Stimulated activated CD4-positive, alpha-beta T cell treated with anti-CD3 and anti-CD28 coated beads, Interleukin-4, amount 100 ng/mL, for 4 hours (primary cell): Measurements from ENCODE around the gene PBX1.
A peak's percentile ranks its signal among the peaks of the same experiment; 100 is the strongest.
"Not testable (repeated sequence)": the region's sequence is repeated elsewhere in the genome, so short reads cannot be mapped to it uniquely, and the experiment has no call there.

ENCODE experiments used
- DNase-seq, 2 experiments: peaks; one replicate each; pipeline ENCODE4 v3.0.0-alpha.2; 2020

Gene PBX1

DNA sequence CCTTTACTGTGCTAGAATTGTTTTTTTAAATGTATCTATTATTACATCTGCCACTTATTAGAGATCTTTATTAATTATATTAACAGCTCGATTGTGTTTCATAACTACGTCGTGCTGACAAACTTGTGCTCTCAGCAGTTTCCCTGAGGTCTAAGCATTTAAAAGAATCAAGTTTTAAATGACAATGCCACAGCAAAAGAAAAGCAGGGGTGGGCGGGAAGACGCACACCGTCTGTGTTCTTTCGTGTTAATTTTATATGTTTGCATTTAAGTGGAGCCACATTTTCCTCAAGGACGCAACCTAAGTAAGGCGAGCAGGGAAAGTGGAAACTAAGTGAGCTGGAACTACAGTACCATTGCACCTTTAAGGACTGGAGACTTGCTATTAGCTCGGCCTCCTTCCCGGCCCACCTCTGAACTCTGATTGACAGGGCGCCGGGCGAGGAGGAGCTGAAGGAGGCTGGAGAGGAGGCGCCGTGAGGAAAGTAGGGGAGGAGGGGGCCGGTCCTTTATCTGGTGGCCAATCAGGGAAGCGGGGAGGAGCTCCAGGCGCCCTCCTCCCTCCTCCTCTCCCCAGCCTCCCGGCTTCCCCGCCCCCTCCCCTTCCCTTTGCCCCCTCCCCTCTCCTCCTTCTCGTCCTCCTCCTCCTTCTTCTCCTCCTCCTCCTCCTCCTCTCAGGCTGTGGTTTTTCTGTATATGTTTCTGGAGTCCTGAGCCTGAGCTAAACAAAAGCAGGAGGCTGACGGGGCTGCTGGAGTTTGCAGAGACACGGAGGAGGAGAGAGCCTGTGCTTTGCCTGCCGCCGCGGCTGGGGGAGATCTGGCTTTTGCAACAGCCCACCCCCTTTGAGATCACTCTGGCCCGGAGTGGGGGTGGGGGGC is at the start of gene PBX1:
TSS of gene PBX1 (plus strand) at position 724 of the 881 bp plus-strand sequence.
- DNase-seq: peak; percentile 57 to 67

DNA sequence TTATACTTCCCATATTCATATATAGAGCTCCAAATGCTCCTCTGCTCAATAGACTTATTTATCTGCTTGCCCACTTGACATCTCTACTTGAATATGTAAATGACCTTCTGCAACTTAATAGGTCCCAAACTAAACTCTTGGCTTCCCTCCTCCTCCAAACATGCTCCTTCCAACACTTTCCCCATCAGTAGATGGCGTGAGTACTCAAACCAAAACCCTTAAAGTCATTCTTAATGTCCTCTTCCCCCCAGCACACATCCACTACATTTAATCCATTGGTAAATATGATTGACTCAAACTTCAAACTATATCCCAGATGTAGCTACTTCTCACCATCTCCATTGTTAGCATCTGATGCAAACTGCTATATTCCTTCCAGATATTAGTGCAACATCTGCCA is 48.5 kb upstream of the PBX1 start:
- no peak for DNase-seq

GRCh38 chr1:164511001-164511705 is 47.8 kb upstream of the PBX1 start:
- no peak for DNase-seq

GRCh38 chr1:164515231-164515630 is 43.8 kb upstream of the PBX1 start:
- no peak for DNase-seq

DNA sequence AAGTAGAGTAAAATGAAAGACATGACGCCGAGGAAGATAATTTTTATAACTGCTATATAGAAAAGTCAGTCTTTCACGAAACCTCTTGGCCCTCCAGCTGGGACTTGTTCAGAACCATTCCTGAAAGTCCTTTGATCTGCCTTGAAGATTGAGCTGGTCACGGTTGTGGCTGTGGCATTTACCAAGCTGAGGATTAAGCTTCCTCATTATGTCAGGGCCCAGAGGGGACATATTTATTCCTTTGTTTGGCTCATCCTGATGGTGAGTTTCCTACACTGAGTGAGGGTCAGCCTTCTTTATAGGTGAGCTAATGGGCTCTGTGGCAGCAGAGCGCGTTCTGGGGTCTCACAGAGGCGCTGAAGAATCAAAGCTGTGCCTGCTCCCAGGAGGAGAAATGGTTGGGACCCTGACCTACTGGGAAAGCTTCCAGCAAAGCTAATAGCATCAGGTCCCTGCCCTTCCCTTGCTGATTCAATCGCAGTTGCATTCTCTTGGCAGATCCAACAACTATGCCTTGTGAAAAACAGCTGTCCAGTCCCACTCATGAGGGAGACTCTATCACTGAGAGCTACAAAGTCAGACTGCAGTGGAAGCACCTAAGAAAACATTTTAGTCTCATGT is 43.2 kb upstream of the PBX1 start:
- no peak for DNase-seq

- no peak for DNase-seq
Observed at GRCh38 chr1:164516591-164516990, 42.4 kb upstream of the PBX1 start.

DNA sequence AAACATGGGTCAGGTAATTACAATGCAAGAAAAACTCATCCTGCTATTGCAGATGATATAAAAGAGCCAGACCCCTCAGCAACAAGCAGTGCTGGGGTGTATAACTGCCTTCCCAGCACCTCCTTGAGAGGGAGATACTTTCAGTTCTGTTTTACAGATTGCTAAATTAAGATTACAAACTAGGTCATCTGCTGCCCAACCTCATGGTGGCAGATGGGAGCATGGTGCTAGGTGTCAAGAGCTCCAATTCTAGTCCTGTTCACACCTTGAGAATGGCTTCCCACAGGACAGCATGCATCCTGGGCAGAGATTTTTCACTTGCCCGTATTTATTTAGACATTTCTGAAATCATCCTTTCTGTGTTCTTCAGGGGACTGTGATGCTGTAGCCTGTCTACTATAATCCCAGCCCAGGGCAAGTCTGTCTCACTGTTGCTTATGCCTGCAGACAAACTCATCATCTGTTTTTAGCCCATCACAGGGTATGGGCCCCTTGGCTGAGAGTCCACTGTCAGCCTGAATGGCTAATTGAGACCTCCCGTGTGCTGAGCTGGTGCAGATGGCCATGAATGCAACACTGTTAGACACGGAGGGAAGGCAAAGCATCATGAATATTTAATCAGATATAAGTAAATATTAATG is 40.2 kb upstream of the PBX1 start:
- no peak for DNase-seq

GRCh38 chr1:164519426-164519825 is 39.6 kb upstream of the PBX1 start:
- no peak for DNase-seq

DNA sequence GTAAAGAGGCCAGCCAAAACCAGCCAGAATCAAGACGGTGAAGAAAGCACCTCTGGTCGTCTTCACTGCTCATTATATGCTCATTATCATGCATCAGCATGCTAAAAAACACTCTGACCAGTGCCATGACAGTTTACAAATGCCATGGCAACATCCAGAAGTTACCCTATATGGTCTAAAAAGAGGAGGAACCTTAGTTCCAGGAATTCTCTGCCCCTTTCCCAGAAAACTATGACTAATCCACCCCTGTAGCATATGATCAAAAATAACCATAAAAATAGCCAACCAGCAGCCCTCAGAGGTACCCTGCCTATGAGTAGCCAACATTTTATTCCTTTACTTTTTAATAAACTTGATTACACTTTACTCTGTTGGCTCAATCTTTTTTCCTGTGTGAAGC is 34.2 kb upstream of the PBX1 start:
- no peak for DNase-seq

- DNase-seq: no peak
Observed at GRCh38 chr1:164534863-164535610, 23.9 kb upstream of the PBX1 start.

- DNase-seq: not testable (repeated sequence)
Observed at GRCh38 chr1:164552463-164552988, 6.5 kb upstream of the PBX1 start.

GRCh38 chr1:164557270-164557669 is 1.7 kb upstream of the PBX1 start:
- DNase-seq: no peak

GRCh38 chr1:164559342-164560051 is 513 bp downstream of the PBX1 start:
- no peak for DNase-seq

DNA sequence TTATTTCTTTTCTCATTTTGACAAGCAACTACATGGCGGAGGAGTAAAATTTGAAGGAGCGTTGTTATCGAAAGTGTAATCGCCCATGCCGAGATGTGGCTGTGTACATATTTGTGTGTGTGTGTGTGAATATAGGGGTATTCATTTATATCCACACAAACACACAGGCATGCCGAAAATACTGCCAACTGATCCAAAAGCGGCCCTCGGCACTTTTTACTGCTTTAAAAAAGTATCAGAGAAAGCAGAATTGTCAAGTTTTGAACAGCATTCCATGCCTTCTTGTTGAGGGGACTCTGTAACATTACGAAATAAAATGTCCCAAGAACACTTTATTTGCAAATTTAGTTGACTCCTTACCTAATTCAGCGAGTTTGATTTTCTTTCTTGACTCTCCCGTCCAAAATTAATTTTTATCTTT is 1.1 kb downstream of the PBX1 start:
- DNase-seq: no peak

DNA sequence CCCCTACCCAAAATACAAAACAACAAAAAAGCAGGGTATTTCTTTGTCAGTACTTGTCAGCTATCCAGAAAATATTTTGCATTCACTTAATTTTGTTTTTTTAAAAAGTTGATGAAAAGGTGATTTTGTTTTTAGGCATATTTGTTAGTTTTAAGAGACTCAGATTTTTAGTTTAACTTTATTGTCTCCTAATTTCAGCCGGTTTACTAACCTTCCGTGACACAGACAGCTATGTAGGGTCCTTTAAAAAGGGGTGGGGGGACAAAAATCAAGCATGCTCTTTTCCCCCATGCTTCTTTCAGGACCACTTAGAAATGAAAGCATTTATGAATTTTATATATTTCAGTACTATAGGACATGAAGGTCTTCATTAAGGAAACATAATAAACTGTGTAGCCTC is 1.6 kb downstream of the PBX1 start:
- no peak for DNase-seq

GRCh38 chr1:164561007-164561406 is 2.0 kb downstream of the PBX1 start:
- no peak for DNase-seq

DNA sequence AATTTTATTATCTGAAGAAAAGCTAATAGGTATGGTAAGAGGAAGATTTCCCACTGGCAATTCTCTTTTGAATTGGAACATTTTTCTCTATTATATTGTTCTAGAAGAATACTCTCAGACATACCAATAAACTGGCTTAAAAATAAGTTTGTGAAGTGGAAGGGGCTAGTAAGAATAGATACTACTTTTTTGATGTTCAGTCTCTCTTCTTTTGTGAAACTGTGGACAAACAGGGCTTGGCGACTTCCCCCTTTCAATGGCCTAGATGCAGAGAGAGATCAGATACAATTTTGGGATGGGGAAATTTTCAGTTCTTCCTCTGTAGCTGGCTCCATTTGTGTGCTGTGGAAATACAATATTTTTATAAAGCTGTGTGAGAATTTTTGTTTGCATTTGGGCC is 2.5 kb downstream of the PBX1 start:
- no peak for DNase-seq

GRCh38 chr1:164562061-164562460 is 3.1 kb downstream of the PBX1 start:
- no peak for DNase-seq

- no peak for DNase-seq
Observed at GRCh38 chr1:164562511-164562910, 3.5 kb downstream of the PBX1 start.

GRCh38 chr1:164562947-164563520 is 4.0 kb downstream of the PBX1 start:
- no peak for DNase-seq

- no peak for DNase-seq
Observed at GRCh38 chr1:164563721-164564360, 4.9 kb downstream of the PBX1 start.
